ENCODE data around the gene NOVA2. TPM values are rescaled to one million over a fixed set of nuclear protein-coding genes. Genes with fewer than 3 reads are reported as not detected.

Gene NOVA2
- total RNA-seq, 3 donors from 2014 or later (not counting 1 experiment from before 2014, with no cell fraction given) = not detected

- H3K4me1 Mint-ChIP-seq = peaks cover 12 to 24% of the 10 kb centered on the region in 2 donors
- no peaks in the 10 kb centered on the region for H3K9me3 Mint-ChIP-seq
- DNase-seq = no peak
- 96% methylated on average over 10 of the region's 10 CpGs for WGBS (ENCODE audit: insufficient coverage)
- no peak overlapping the region for H3K27ac ChIP-seq (ENCODE audit: low read length)
- H3K27ac Mint-ChIP-seq = no peak overlapping the region
- intact Hi-C loops (cut with micrococcal nuclease) = loop anchor here (5.0 to 10.0 kb wide), 2 partner anchors 201 to 244 kb away; partner anchors contain the start of gene RSPH6A
- no peak for ATAC-seq
- H3K9me3 ChIP-seq (ENCODE audit: control insufficient read depth, insufficient read depth, low read length) = no peaks in the 10 kb centered on the region
- H3K36me3 Mint-ChIP-seq = no peaks in the 10 kb centered on the region
- H3K4me1 ChIP-seq (ENCODE audit: control insufficient read depth, insufficient read depth, low read length) = peaks cover 24% of the 10 kb centered on the region
- H3K27me3 Mint-ChIP-seq (ENCODE audit: low read depth in 2 of 2) = peaks cover 0 to 9% of the 10 kb centered on the region in 2 donors
- H3K27me3 ChIP-seq (ENCODE audit: control insufficient read depth, insufficient read depth, low read length) = peaks cover 13% of the 10 kb centered on the region
- H3K36me3 ChIP-seq (ENCODE audit: control insufficient read depth, insufficient read depth, low read length) = no peaks in the 10 kb centered on the region
- no peak overlapping the region for H3K4me3 Mint-ChIP-seq
- TF ChIP-seq CTCF (IDR thresholded peaks at IDR 0.05) = no peak
- no peak overlapping the region for H3K4me3 ChIP-seq (ENCODE audit: low read length)
These were observed 45.1 kb upstream of the NOVA2 start for GRCh38 chr19:46018729-46019251.

DNA sequence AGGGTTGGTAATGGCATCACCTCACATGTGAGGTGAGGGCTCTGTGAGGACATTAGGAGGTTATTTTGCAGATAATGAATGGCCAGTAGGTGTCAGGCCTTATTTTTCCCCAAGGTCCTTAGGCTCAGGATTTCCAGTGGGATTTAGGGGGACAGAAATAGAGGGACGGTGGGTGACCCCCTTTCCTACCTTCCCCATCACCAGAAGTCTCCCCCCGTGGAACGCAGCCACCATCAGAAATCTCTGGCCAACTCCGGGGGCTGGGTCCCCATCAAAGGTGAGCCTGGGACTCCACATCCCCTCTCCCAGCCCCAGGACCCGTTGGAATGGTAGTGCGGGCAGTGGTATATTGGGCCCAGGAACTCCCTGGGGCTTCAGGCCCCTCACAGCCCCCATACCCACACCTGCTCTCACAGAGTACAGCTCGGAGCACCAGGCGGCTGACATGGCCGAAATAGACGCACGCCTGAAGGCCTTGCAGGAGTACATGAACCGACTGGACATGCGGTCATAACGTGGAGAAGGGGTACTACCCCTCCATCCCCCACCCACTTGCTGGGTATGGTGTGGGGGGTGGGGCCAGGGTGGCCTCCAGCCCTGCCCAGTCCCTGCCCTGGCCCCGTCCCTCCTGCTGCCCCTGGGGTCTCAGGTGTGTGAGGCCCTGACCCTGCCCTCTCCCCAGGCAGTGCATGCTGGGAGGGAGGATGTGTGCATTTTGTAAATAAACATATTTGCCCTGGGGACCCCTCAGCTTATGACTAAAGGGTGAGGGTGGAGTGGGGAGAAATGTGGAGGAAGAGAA is 44.4 kb upstream of the NOVA2 start:
- ATAC-seq (no peak), DNase-seq (no peak)
- WGBS (ENCODE audit: insufficient coverage) = 96% methylated on average over 12 of the region's 15 CpGs
- intact Hi-C loops (cut with micrococcal nuclease) = loop anchor here (5.0 to 10.0 kb wide), 2 partner anchors 201 to 243 kb away; partner anchors contain the start of gene RSPH6A
- Histone ChIP-seq H3K36me3 (ENCODE audit: control insufficient read depth, insufficient read depth, low read length) (no peaks in the 10 kb centered on the region), H3K27me3 (ENCODE audit: control insufficient read depth, insufficient read depth, low read length) (peaks cover 9% of the 10 kb centered on the region), H3K9me3 (ENCODE audit: control insufficient read depth, insufficient read depth, low read length) (no peaks in the 10 kb centered on the region), H3K27ac (ENCODE audit: low read length) (no peak overlapping the region), H3K4me3 (ENCODE audit: low read length) (no peak overlapping the region), H3K4me1 (ENCODE audit: control insufficient read depth, insufficient read depth, low read length) (peaks cover 24% of the 10 kb centered on the region)
- peaks cover 12 to 24% of the 10 kb centered on the region in 2 donors for H3K4me1 Mint-ChIP-seq
- H3K4me3 Mint-ChIP-seq = no peak overlapping the region
- no peaks in the 10 kb centered on the region for H3K36me3 Mint-ChIP-seq
- no peak for TF ChIP-seq CTCF (IDR thresholded peaks at IDR 0.05)
- no peaks in the 10 kb centered on the region for H3K9me3 Mint-ChIP-seq
- no peak overlapping the region for H3K27ac Mint-ChIP-seq
- peaks cover 0 to 9% of the 10 kb centered on the region in 2 donors for H3K27me3 Mint-ChIP-seq (ENCODE audit: low read depth in 2 of 2)

- Mint-ChIP-seq H3K27ac (no peak overlapping the region), H3K9me3 (no peaks in the 10 kb centered on the region), H3K36me3 (no peaks in the 10 kb centered on the region), H3K4me3 (peak overlapping the region; percentile 96), H3K27me3 (ENCODE audit: low read depth in 2 of 2) (peaks cover 0 to 9% of the 10 kb centered on the region in 2 donors), H3K4me1 (peaks cover 12 to 24% of the 10 kb centered on the region in 2 donors)
- ATAC-seq = peak in 1 of 3 donors; percentile 1
- Histone ChIP-seq H3K36me3 (ENCODE audit: control insufficient read depth, insufficient read depth, low read length) (no peaks in the 10 kb centered on the region), H3K27ac (ENCODE audit: low read length) (no peak overlapping the region), H3K9me3 (ENCODE audit: control insufficient read depth, insufficient read depth, low read length) (no peaks in the 10 kb centered on the region), H3K27me3 (ENCODE audit: control insufficient read depth, insufficient read depth, low read length) (peaks cover 5% of the 10 kb centered on the region), H3K4me1 (ENCODE audit: control insufficient read depth, insufficient read depth, low read length) (peaks cover 24% of the 10 kb centered on the region), H3K4me3 (ENCODE audit: low read length) (no peak overlapping the region)
- 47% methylated on average over 7 of the region's 7 CpGs for WGBS (ENCODE audit: insufficient coverage)
- DNase-seq = no peak
- TF ChIP-seq CTCF (IDR thresholded peaks at IDR 0.05) = peak; percentile 51
- intact Hi-C loops (cut with micrococcal nuclease) = loop anchor here (5.0 to 10.0 kb wide), 2 partner anchors 200 to 242 kb away; partner anchors contain the start of gene RSPH6A
These were observed 43.4 kb upstream of the NOVA2 start for GRCh38 chr19:46017095-46017429.

Data from natural killer cell (primary cell).